Subcutaneous abdominal adipose tissue (tissue), 5 donors: ENCODE data around the gene SOHLH2.

Source experiments
- H3K27ac ChIP-seq: one replicate; pipeline ENCODE4 v1.7.0; 2013; ENCODE audit warnings: low read depth, mild to moderate bottlenecking, inconsistent platforms, low read length, moderate library complexity
- H3K27me3 ChIP-seq, 5 donors: one replicate each; pipeline ENCODE4 v1.7.0; 2013; ENCODE audit warnings: low read length in 5 of 5, inconsistent platforms in 1 of 5; ENCODE audit not compliant: control insufficient read depth in 5 of 5, insufficient read depth in 4 of 5
- H3K36me3 ChIP-seq, 5 donors: one replicate each; pipeline ENCODE4 v1.7.0; 2013; ENCODE audit warnings: low read length in 5 of 5; ENCODE audit not compliant: control insufficient read depth in 5 of 5, insufficient read depth in 5 of 5
- H3K4me1 ChIP-seq, 5 donors: one replicate each; pipeline ENCODE4 v1.7.0; 2013; ENCODE audit warnings: low read length in 5 of 5, mild to moderate bottlenecking in 3 of 5, moderate library complexity in 1 of 5; ENCODE audit not compliant: control insufficient read depth in 5 of 5, insufficient read depth in 5 of 5
- H3K4me3 ChIP-seq, 5 donors: one replicate each; pipeline ENCODE4 v1.7.0; 2013; ENCODE audit warnings: low read length in 5 of 5, low read depth in 1 of 5
- H3K9ac ChIP-seq, 5 donors: one replicate each; pipeline ENCODE4 v1.7.0; 2013; ENCODE audit warnings: low read length in 5 of 5, mild to moderate bottlenecking in 4 of 5, moderate library complexity in 3 of 5
- H3K9me3 ChIP-seq, 5 donors: one replicate each; pipeline ENCODE4 v1.7.0; 2013; ENCODE audit warnings: low read length in 5 of 5; ENCODE audit not compliant: control insufficient read depth in 5 of 5
- donor health status: healthy.
- donor health status: healthy.
- donor health status: healthy.
- donor health status: healthy.
- donor health status: healthy.

Gene SOHLH2

GRCh38 chr13:36214163-36214921 lies at the start of gene SOHLH2:
Gene SOHLH2, minus strand, starts transcription at chr13:36214556. Its CDS starts 30 bp downstream, at chr13:36214526.
- Histone ChIP-seq H3K4me3 (no peak within 1 kb of the TSS), H3K4me1 (peaks cover 0 to 28% (median 8%) of the 10 kb centered on the region in 5 donors), H3K9ac (no peak within 1 kb of the TSS), H3K36me3 (no peaks in the 10 kb centered on the region), H3K27ac (no peak within 1 kb of the TSS), H3K9me3 (no peaks in the 10 kb centered on the region), H3K27me3 (no peaks in the 10 kb centered on the region)

- no peaks in the 10 kb centered on the region for H3K36me3 ChIP-seq
- no peak overlapping the region for H3K9ac ChIP-seq
- H3K4me3 ChIP-seq, result no peak overlapping the region
These were observed 47.6 kb upstream of the SOHLH2 start for GRCh38 chr13:36261976-36262375.

GRCh38 chr13:36261011-36261410 lies 46.7 kb upstream of the SOHLH2 start:
- Histone ChIP-seq H3K9ac (no peak overlapping the region), H3K4me1 (peaks cover 0 to 3% (median 0%) of the 10 kb centered on the region in 5 donors), H3K36me3 (no peaks in the 10 kb centered on the region), H3K4me3 (no peak overlapping the region), H3K9me3 (no peaks in the 10 kb centered on the region), H3K27me3 (no peaks in the 10 kb centered on the region), H3K27ac (no peak overlapping the region)

More at GRCh38 chr13:36261976-36262375, 47.6 kb upstream of the SOHLH2 start:
- Histone ChIP-seq H3K27ac (no peak overlapping the region), H3K4me1 (peaks cover 0 to 3% (median 0%) of the 10 kb centered on the region in 5 donors), H3K27me3 (no peaks in the 10 kb centered on the region), H3K9me3 (no peaks in the 10 kb centered on the region)

- Histone ChIP-seq H3K36me3 (no peaks in the 10 kb centered on the region), H3K27me3 (no peaks in the 10 kb centered on the region), H3K4me1 (peaks cover 0 to 3% (median 0%) of the 10 kb centered on the region in 5 donors), H3K4me3 (no peak overlapping the region), H3K9me3 (no peaks in the 10 kb centered on the region), H3K9ac (no peak overlapping the region), H3K27ac (no peak overlapping the region)
These were observed 45.2 kb upstream of the SOHLH2 start for GRCh38 chr13:36259361-36260137.

- Histone ChIP-seq H3K9me3 (no peaks in the 10 kb centered on the region), H3K36me3 (no peaks in the 10 kb centered on the region), H3K4me3 (no peak overlapping the region), H3K9ac (no peak overlapping the region), H3K27ac (no peak overlapping the region), H3K27me3 (no peaks in the 10 kb centered on the region), H3K4me1 (peaks cover 0 to 3% (median 0%) of the 10 kb centered on the region in 5 donors)
These were observed 44.5 kb upstream of the SOHLH2 start for GRCh38 chr13:36258831-36259230.

GRCh38 chr13:36251526-36251925 lies 37.2 kb upstream of the SOHLH2 start:
- no peak overlapping the region for H3K4me3 ChIP-seq
- H3K9me3 ChIP-seq, result peaks cover 0 to 4% (median 0%) of the 10 kb centered on the region in 5 donors
- no peak overlapping the region for H3K27ac ChIP-seq
- H3K4me1 ChIP-seq, result no peaks in the 10 kb centered on the region
- no peaks in the 10 kb centered on the region for H3K27me3 ChIP-seq
- no peak overlapping the region for H3K9ac ChIP-seq
- no peaks in the 10 kb centered on the region for H3K36me3 ChIP-seq

- Histone ChIP-seq H3K36me3 (no peaks in the 10 kb centered on the region), H3K27me3 (no peaks in the 10 kb centered on the region), H3K4me3 (no peak overlapping the region), H3K27ac (no peak overlapping the region), H3K9ac (no peak overlapping the region), H3K9me3 (peaks cover 0 to 4% (median 0%) of the 10 kb centered on the region in 5 donors), H3K4me1 (no peaks in the 10 kb centered on the region)
These were observed 36.7 kb upstream of the SOHLH2 start for GRCh38 chr13:36251017-36251416.

- H3K27ac ChIP-seq, result no peak overlapping the region
- no peak overlapping the region for H3K9ac ChIP-seq
- no peaks in the 10 kb centered on the region for H3K27me3 ChIP-seq
- peaks cover 0 to 4% (median 0%) of the 10 kb centered on the region in 5 donors for H3K9me3 ChIP-seq
- no peaks in the 10 kb centered on the region for H3K36me3 ChIP-seq
- no peak overlapping the region for H3K4me3 ChIP-seq
- no peaks in the 10 kb centered on the region for H3K4me1 ChIP-seq
These were observed 34.3 kb upstream of the SOHLH2 start for GRCh38 chr13:36248700-36249099.

GRCh38 chr13:36244990-36245389 lies 30.6 kb upstream of the SOHLH2 start:
- H3K9me3 ChIP-seq, result peaks cover 0 to 4% (median 0%) of the 10 kb centered on the region in 5 donors
- H3K36me3 ChIP-seq, result no peaks in the 10 kb centered on the region
- H3K4me3 ChIP-seq, result no peak overlapping the region
- H3K9ac ChIP-seq, result no peak overlapping the region
- H3K4me1 ChIP-seq, result no peaks in the 10 kb centered on the region
- H3K27ac ChIP-seq, result no peak overlapping the region
- no peaks in the 10 kb centered on the region for H3K27me3 ChIP-seq

GRCh38 chr13:36244073-36244472 lies 29.7 kb upstream of the SOHLH2 start:
- H3K9ac ChIP-seq, result no peak overlapping the region
- peaks cover 0 to 4% (median 0%) of the 10 kb centered on the region in 5 donors for H3K9me3 ChIP-seq
- no peaks in the 10 kb centered on the region for H3K27me3 ChIP-seq
- H3K36me3 ChIP-seq, result no peaks in the 10 kb centered on the region
- no peaks in the 10 kb centered on the region for H3K4me1 ChIP-seq
- H3K27ac ChIP-seq, result no peak overlapping the region
- H3K4me3 ChIP-seq, result no peak overlapping the region
